DND-41 (cell line): ENCODE data around the gene PRRT2.

Source experiments
- ATAC-seq: fragments of 200-7000 bp; cut with Tn5 transposase; 3 replicates; pipeline ENCODE4 v1.9.1; 2021; ENCODE audit warnings: low read depth; ENCODE audit not compliant: insufficient read depth
- DNase-seq: peaks from one replicate; pipeline ENCODE4 v3.0.0-alpha.2; 2020
- H2AFZ ChIP-seq: 2 replicates; pipeline ENCODE4 v1.6.0; 2012; ENCODE audit warnings: low read depth, low read length
- H3K27ac ChIP-seq: 2 replicates; pipeline ENCODE4 v1.5.1; 2012; ENCODE audit warnings: low read length, inconsistent platforms
- H3K27me3 ChIP-seq: fragments of 200-600 bp; sonication (generic); 2 replicates; pipeline ENCODE4 v1.6.0; 2012; ENCODE audit warnings: low read length, mild to moderate bottlenecking, inconsistent platforms; ENCODE audit not compliant: insufficient read depth, poor library complexity
- H3K36me3 ChIP-seq: 2 replicates; pipeline ENCODE4 v1.5.1; 2012; ENCODE audit warnings: low read length, inconsistent platforms; ENCODE audit not compliant: insufficient read depth
- H3K4me1 ChIP-seq: 2 replicates; pipeline ENCODE4 v1.5.1; 2012; ENCODE audit warnings: mild to moderate bottlenecking, low read length; ENCODE audit not compliant: insufficient read depth
- H3K4me2 ChIP-seq: 2 replicates; pipeline ENCODE4 v1.6.0; 2012; ENCODE audit warnings: mild to moderate bottlenecking, moderate library complexity, low read length, inconsistent platforms; ENCODE audit not compliant: insufficient read depth
- H3K4me3 ChIP-seq, 2 experiments: fragments of 200-600 bp in 1 of 2; shearing (Covaris generic) in 1 of 2; 2 replicates each; pipeline ENCODE4 v1.5.1; 2012 to 2016; ENCODE audit warnings: inconsistent platforms in 2 of 2, low read length in 2 of 2, mild to moderate bottlenecking in 2 of 2, low read depth in 1 of 2, moderate library complexity in 1 of 2
- H3K79me2 ChIP-seq: 2 replicates; pipeline ENCODE4 v1.6.0; 2012; ENCODE audit warnings: low read length, inconsistent platforms; ENCODE audit not compliant: insufficient read depth
- H3K9ac ChIP-seq: 2 replicates; pipeline ENCODE4 v1.6.0; 2012; ENCODE audit warnings: low read depth, mild to moderate bottlenecking, inconsistent platforms, low read length, moderate library complexity
- H3K9me3 ChIP-seq: 2 replicates; pipeline ENCODE4 v1.5.1; 2012; ENCODE audit warnings: low read length, moderate library complexity, mild to moderate bottlenecking, inconsistent platforms; ENCODE audit not compliant: insufficient read depth, severe bottlenecking
- H4K20me1 ChIP-seq: 2 replicates; pipeline ENCODE4 v1.6.0; 2012; ENCODE audit warnings: low read length; ENCODE audit not compliant: insufficient read depth
- CTCF ChIP-seq: IDR thresholded peaks from 2 replicates; pipeline ENCODE4 v1.5.1; 2012; ENCODE audit warnings: borderline replicate concordance, low read length, moderate library complexity, mild to moderate bottlenecking; ENCODE audit not compliant: poor library complexity, severe bottlenecking; ENCODE audit errors: extremely low read depth
- EZH2 ChIP-seq: IDR thresholded peaks from 3 replicates; pipeline ENCODE4 v1.6.1; 2012; ENCODE audit warnings: borderline replicate concordance, low read depth, mild to moderate bottlenecking, moderate library complexity, low read length, inconsistent platforms; ENCODE audit not compliant: severe bottlenecking

PRRT2 gene

GRCh38 chr16:29813644-29814562 is 1.9 kb downstream of the PRRT2 start:
- TF ChIP-seq CTCF (no peak), EZH2 (no peak)
- H3K4me1 ChIP-seq, result peaks cover 76% of the 10 kb centered on the region
- H3K4me2 ChIP-seq, result peak overlapping the region; percentile 94
- peak overlapping the region in 1 of 2 experiments; percentile 79; a peak in 1 of 4 replicates for H3K4me3 ChIP-seq
- H3K27ac ChIP-seq, result peak overlapping the region; percentile 99
- peaks cover 31% of the 10 kb centered on the region for H3K36me3 ChIP-seq
- peaks cover 52% of the 10 kb centered on the region for H3K79me2 ChIP-seq
- H2AFZ ChIP-seq, result no peak overlapping the region
- ATAC-seq (no peak), DNase-seq (no peak)
- H3K9ac ChIP-seq, result peak overlapping the region; percentile 95; the same call in 1 of the 2 replicates
- no peaks in the 10 kb centered on the region for H3K27me3 ChIP-seq
- H3K9me3 ChIP-seq, result no peaks in the 10 kb centered on the region
- peaks cover 25% of the 10 kb centered on the region for H4K20me1 ChIP-seq

GRCh38 chr16:29814592-29814991 is 2.6 kb downstream of the PRRT2 start:
- Histone ChIP-seq H4K20me1 (peaks cover 25% of the 10 kb centered on the region), H3K4me3 (peak overlapping the region; percentile 36 to 79; a peak in 3 of 4 replicates), H3K9ac (peak overlapping the region; percentile 95), H3K27me3 (no peaks in the 10 kb centered on the region), H3K4me2 (peak overlapping the region; percentile 94), H3K36me3 (peaks cover 31% of the 10 kb centered on the region), H3K79me2 (peaks cover 52% of the 10 kb centered on the region), H3K9me3 (no peaks in the 10 kb centered on the region), H3K27ac (peak overlapping the region; percentile 99), H2AFZ (peak overlapping the region; percentile 83), H3K4me1 (peaks cover 76% of the 10 kb centered on the region)
- DNase-seq (no peak), ATAC-seq (no peak)
- TF ChIP-seq EZH2, result no peak
- no peak for TF ChIP-seq CTCF

GRCh38 chr16:29815032-29815721 is 3.2 kb downstream of the PRRT2 start:
- Histone ChIP-seq H3K27me3 (no peaks in the 10 kb centered on the region), H3K27ac (peak overlapping the region; percentile 99), H3K79me2 (peaks cover 48% of the 10 kb centered on the region), H4K20me1 (peaks cover 25% of the 10 kb centered on the region), H3K9ac (peak overlapping the region; percentile 95), H3K36me3 (peaks cover 31% of the 10 kb centered on the region), H3K9me3 (no peaks in the 10 kb centered on the region), H3K4me3 (peak overlapping the region; percentile 36 to 79), H2AFZ (peak overlapping the region; percentile 83), H3K4me1 (peaks cover 75% of the 10 kb centered on the region), H3K4me2 (peak overlapping the region; percentile 94)
- no peak for TF ChIP-seq CTCF
- TF ChIP-seq EZH2, result no peak
- peak; percentile 62 for DNase-seq
- ATAC-seq, result no peak
